ENCODE data around the gene SUPV3L1. TPM values are rescaled to one million over a fixed set of nuclear protein-coding genes. Genes with fewer than 3 reads are reported as not detected.

The SUPV3L1 gene
- total and polyA plus RNA-seq, 4 donors = 17.0 to 52.7 (median 23.2) TPM

DNA sequence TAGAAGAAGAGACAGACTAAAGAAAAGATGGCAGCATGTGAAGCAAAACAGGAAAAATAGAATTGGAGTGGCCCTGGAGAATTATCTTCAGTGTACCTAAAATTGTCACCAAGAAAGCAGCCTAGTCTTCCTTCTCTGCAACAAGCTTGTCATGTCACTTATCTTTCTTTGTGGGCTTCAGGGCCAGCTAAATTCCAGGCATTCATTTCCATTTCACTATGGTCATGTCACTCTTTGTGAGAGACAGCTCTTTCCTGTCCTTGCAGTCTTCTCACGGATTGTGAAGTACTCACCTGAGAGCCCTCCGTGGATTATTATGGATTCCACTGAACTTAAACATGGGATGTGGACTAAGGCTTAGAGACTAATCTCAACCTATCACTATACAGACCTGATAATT, 31.1 kb downstream of the SUPV3L1 start:
- Histone ChIP-seq H3K27me3 (ENCODE audit: control insufficient read depth in 3 of 3, insufficient read depth in 3 of 3, low read length in 2 of 3) (no peaks in the 10 kb centered on the region), H3K4me1 (ENCODE audit: control insufficient read depth in 5 of 5, insufficient read depth in 5 of 5, low read length in 5 of 5) (no peaks in the 10 kb centered on the region), H3K27ac (ENCODE audit: low read depth in 1 of 2, low read length in 1 of 2) (no peak overlapping the region), H3K9ac (ENCODE audit: insufficient read depth in 1 of 2, low read length in 2 of 2) (no peak overlapping the region), H3K9me3 (ENCODE audit: control insufficient read depth in 4 of 4, insufficient read depth in 3 of 4, low read length in 3 of 4) (peaks cover 0 to 4% (median 0%) of the 10 kb centered on the region in 4 donors), H3K36me3 (ENCODE audit: control insufficient read depth in 4 of 4, insufficient read depth in 4 of 4, low read length in 4 of 4) (peaks cover 4 to 19% (median 17%) of the 10 kb centered on the region in 4 donors), H3K4me3 (no peak overlapping the region)
- TF ChIP-seq, protein P1, sequence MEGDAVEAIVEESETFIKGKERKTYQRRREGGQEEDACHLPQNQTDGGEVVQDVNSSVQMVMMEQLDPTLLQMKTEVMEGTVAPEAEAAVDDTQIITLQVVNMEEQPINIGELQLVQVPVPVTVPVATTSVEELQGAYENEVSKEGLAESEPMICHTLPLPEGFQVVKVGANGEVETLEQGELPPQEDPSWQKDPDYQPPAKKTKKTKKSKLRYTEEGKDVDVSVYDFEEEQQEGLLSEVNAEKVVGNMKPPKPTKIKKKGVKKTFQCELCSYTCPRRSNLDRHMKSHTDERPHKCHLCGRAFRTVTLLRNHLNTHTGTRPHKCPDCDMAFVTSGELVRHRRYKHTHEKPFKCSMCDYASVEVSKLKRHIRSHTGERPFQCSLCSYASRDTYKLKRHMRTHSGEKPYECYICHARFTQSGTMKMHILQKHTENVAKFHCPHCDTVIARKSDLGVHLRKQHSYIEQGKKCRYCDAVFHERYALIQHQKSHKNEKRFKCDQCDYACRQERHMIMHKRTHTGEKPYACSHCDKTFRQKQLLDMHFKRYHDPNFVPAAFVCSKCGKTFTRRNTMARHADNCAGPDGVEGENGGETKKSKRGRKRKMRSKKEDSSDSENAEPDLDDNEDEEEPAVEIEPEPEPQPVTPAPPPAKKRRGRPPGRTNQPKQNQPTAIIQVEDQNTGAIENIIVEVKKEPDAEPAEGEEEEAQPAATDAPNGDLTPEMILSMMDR (IDR thresholded peaks at IDR 0.05; ENCODE audit: control extremely low read depth, extremely low read depth) = no peak
- WGBS, 2 donors = 43 to 45% methylated on average over 2 of the region's 2 CpGs
- ATAC-seq (ENCODE audit: insufficient read depth, low FRiP score) (no peak), DNase-seq (no peak)

DNA sequence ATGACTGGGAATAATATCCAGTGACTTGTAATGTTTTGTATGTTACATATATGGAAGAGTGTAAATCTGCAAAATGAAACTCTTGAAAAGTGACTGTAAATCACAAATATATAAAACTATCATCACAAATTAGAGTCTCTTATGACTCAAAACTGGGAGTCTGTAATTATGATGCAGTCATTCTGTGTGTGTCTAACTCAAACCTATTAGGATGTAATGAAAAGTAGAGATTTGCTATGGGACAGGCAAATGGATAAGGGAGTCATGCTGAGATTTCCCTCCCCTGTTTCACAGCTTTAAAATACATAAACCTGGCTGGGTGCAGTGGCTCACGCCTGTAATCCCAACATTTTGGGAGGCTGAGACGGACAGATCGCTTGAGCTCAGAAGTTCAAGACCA, 31.5 kb downstream of the SUPV3L1 start:
- Histone ChIP-seq H3K4me1 (ENCODE audit: control insufficient read depth in 5 of 5, insufficient read depth in 5 of 5, low read length in 5 of 5) (no peaks in the 10 kb centered on the region), H3K9ac (ENCODE audit: insufficient read depth in 1 of 2, low read length in 2 of 2) (no peak overlapping the region), H3K9me3 (ENCODE audit: control insufficient read depth in 4 of 4, insufficient read depth in 3 of 4, low read length in 3 of 4) (peaks cover 0 to 4% (median 0%) of the 10 kb centered on the region in 4 donors), H3K36me3 (ENCODE audit: control insufficient read depth in 4 of 4, insufficient read depth in 4 of 4, low read length in 4 of 4) (peaks cover 4 to 18% (median 15%) of the 10 kb centered on the region in 4 donors), H3K4me3 (no peak overlapping the region), H3K27ac (ENCODE audit: low read depth in 1 of 2, low read length in 1 of 2) (no peak overlapping the region), H3K27me3 (ENCODE audit: control insufficient read depth in 3 of 3, insufficient read depth in 3 of 3, low read length in 2 of 3) (no peaks in the 10 kb centered on the region)
- DNase-seq (no peak), ATAC-seq (ENCODE audit: insufficient read depth, low FRiP score) (no peak)
- WGBS, 2 donors = 91 to 95% methylated on average over 3 of the region's 3 CpGs
- TF ChIP-seq, protein P1 (IDR thresholded peaks at IDR 0.05; ENCODE audit: control extremely low read depth, extremely low read depth) = no peak

DNA sequence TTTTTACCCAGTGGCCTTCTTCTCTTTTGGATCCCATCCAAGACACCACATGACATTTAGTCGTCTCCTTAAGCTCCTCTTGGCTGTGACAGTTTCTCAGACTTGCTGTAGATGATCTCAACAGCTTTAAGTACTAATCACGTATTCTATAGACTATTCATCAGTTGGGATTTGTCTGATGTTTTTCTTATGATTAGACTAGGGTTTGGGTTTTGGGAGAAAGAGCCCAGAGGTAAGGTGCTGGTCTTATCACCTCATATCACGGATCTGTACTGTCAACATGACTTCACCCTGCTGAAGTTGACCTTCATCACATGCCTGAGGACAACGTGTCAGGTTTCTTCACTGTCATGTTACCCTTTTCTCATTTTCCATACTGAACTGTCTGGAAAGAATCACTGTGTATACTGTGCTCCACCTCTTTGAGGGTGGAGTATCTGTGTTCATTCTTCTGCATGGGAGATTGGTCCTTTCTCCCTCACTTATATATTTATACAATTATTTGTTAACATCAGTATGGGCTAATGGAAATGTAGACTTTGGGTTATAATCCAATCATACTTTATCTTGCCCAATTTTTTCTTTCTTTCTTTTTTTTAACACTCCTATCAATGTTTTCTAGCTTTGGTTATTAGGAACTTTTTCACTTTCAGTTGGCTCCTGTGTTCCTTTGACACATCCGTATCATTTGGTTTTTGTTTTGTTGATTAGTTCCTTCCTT, 33.7 kb downstream of the SUPV3L1 start:
- TF ChIP-seq, protein P1 (IDR thresholded peaks at IDR 0.05; ENCODE audit: control extremely low read depth, extremely low read depth) = no peak
- no peak for DNase-seq
- peaks cover 0 to 4% (median 2%) of the 10 kb centered on the region in 4 donors for H3K36me3 ChIP-seq (ENCODE audit: control insufficient read depth in 4 of 4, insufficient read depth in 4 of 4, low read length in 4 of 4)
- no peak overlapping the region for H3K4me3 ChIP-seq
- no peak overlapping the region for H3K9ac ChIP-seq (ENCODE audit: insufficient read depth in 1 of 2, low read length in 2 of 2)
- no peak overlapping the region for H3K27ac ChIP-seq (ENCODE audit: low read depth in 1 of 2, low read length in 1 of 2)
- H3K4me1 ChIP-seq (ENCODE audit: control insufficient read depth in 5 of 5, insufficient read depth in 5 of 5, low read length in 5 of 5) = no peaks in the 10 kb centered on the region
- H3K9me3 ChIP-seq (ENCODE audit: control insufficient read depth in 4 of 4, insufficient read depth in 3 of 4, low read length in 3 of 4) = peaks cover 0 to 4% (median 0%) of the 10 kb centered on the region in 4 donors
- 45 to 52% methylated on average over 5 of the region's 5 CpGs for WGBS, 2 donors
- H3K27me3 ChIP-seq (ENCODE audit: control insufficient read depth in 3 of 3, insufficient read depth in 3 of 3, low read length in 2 of 3) = no peaks in the 10 kb centered on the region
- no peak for ATAC-seq (ENCODE audit: insufficient read depth, low FRiP score)
